ENCODE measurements around the gene KRT75. TPM values are rescaled to one million over a fixed set of nuclear protein-coding genes. Genes with fewer than 3 reads are reported as not detected.

The KRT75 gene
- total RNA-seq, 4 donors from 2014 or later, result not detected

DNA sequence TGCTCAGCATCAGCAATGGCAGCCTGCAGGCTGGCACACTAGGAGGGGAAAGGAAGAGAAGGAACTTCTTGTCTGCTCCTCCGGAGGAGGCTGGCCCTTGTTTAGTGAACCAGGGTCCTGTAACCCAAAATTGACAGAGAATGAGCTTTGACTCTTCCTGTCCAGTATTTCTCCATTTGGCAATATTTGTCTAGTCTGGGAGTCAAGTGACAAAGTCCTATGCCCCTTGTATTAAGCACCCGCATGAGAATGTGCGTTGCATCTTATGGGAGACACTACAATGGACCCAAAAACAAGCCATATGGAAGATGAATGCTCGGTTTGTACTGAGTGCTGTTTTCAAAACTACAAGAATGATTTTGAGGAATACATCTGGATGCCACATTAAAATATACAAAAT is 35.7 kb upstream of the KRT75 start:
- TF ChIP-seq, protein P1, sequence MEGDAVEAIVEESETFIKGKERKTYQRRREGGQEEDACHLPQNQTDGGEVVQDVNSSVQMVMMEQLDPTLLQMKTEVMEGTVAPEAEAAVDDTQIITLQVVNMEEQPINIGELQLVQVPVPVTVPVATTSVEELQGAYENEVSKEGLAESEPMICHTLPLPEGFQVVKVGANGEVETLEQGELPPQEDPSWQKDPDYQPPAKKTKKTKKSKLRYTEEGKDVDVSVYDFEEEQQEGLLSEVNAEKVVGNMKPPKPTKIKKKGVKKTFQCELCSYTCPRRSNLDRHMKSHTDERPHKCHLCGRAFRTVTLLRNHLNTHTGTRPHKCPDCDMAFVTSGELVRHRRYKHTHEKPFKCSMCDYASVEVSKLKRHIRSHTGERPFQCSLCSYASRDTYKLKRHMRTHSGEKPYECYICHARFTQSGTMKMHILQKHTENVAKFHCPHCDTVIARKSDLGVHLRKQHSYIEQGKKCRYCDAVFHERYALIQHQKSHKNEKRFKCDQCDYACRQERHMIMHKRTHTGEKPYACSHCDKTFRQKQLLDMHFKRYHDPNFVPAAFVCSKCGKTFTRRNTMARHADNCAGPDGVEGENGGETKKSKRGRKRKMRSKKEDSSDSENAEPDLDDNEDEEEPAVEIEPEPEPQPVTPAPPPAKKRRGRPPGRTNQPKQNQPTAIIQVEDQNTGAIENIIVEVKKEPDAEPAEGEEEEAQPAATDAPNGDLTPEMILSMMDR (IDR thresholded peaks at IDR 0.05), result no peak
- TF ChIP-seq POLR2A (IDR thresholded peaks at IDR 0.05), result no peak
- Histone ChIP-seq H3K4me1 (no peaks in the 10 kb centered on the region), H3K27ac (no peak overlapping the region), H3K4me3 (no peak overlapping the region), H3K27me3 (no peaks in the 10 kb centered on the region), H3K36me3 (no peaks in the 10 kb centered on the region), H3K9me3 (no peaks in the 10 kb centered on the region)
- no peak for DNase-seq

DNA sequence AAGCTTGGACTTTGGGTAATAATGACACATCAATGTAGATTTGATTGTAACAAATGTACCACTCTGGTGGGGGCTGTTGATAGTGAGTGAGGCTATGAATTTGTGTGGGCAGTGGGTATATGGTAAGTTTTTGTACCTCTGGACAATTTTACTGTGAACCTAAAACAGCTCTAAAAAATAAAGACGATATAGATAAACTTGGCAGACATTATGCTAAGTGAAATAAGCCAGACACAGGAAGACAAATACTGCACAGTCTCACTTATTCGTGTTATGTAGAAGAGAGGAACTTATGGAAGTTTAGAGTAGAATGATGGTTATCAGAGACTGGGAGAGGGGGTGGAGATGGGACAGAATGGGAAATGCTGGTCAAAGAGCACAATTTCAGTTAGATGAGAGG is 30.7 kb upstream of the KRT75 start:
- no peak for TF ChIP-seq POLR2A (IDR thresholded peaks at IDR 0.05)
- Histone ChIP-seq H3K27me3 (no peaks in the 10 kb centered on the region), H3K36me3 (no peaks in the 10 kb centered on the region), H3K4me3 (no peak overlapping the region), H3K9me3 (no peaks in the 10 kb centered on the region), H3K4me1 (no peaks in the 10 kb centered on the region), H3K27ac (no peak overlapping the region)
- no peak for DNase-seq

DNA sequence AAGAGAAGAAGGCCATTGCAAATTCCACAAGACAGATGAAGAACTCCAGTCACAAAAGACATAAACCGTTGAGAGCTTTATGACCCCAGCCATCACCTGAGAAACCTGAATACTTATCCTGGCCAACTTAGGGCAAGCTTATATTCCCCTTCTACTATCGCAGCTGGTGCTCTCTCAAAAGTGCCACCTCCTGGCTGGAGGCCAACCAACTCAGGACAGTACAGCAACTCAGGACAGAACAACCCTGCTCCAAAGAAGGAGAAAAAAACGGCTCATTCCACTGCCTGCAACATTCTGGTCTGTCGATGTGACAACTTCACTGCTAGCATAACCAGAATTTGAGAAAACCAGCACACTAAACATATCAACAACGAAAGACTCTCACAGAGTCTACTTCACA is 27.5 kb upstream of the KRT75 start:
- H3K36me3 ChIP-seq, result no peaks in the 10 kb centered on the region
- H3K4me3 ChIP-seq, result no peak overlapping the region
- TF ChIP-seq, protein P1 (IDR thresholded peaks at IDR 0.05), result no peak
- TF ChIP-seq POLR2A (IDR thresholded peaks at IDR 0.05), result no peak
- H3K9me3 ChIP-seq, result no peaks in the 10 kb centered on the region
- H3K27ac ChIP-seq, result no peak overlapping the region
- no peak for DNase-seq
- H3K27me3 ChIP-seq, result no peaks in the 10 kb centered on the region
- no peaks in the 10 kb centered on the region for H3K4me1 ChIP-seq

DNA sequence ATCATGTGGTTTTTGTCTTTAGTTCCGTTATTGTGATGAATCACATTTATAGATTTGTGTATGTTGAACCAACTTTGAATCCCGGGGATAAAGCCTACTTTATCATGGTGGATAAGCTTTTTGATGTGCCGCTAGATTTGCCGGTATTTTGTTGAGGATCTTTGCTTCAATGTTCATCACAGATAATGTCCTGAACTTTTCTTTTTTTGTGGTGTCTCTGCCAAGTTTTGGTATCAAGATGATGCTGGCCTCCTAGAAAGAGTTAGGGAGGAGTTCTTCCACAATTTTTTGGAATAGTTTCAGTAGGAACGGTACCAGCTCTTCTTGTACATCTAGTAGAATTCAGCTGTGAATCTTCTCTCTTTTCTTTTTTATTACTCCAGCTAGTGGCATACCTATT is 24.7 kb upstream of the KRT75 start:
- Histone ChIP-seq H3K4me1 (no peaks in the 10 kb centered on the region), H3K27ac (no peak overlapping the region), H3K36me3 (no peaks in the 10 kb centered on the region), H3K27me3 (no peaks in the 10 kb centered on the region), H3K4me3 (no peak overlapping the region), H3K9me3 (no peaks in the 10 kb centered on the region)
- DNase-seq, result no peak
- TF ChIP-seq, protein P1 (IDR thresholded peaks at IDR 0.05), result no peak
- no peak for TF ChIP-seq POLR2A (IDR thresholded peaks at IDR 0.05)

DNA sequence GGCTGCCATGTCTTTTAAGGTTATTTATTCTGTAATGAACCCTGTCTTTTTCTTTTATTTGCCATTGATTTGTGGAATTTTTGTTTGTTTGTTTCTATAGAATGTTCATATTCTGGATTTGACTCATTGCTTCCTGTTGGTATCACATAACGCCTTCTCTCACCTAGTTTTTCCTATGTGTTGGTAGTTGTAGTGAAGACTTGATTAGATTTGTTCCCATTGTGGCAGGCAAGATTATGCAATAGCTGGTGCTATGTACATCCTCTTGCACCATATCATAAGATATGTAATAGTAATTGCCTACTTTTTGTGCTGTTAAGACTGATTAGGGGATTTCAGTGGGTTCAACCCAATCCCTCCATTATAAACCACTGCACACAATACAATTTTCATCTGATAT is 21.6 kb upstream of the KRT75 start:
- no peak for TF ChIP-seq POLR2A (IDR thresholded peaks at IDR 0.05)
- TF ChIP-seq, protein P1 (IDR thresholded peaks at IDR 0.05), result no peak
- Histone ChIP-seq H3K9me3 (no peaks in the 10 kb centered on the region), H3K36me3 (no peaks in the 10 kb centered on the region)

DNA sequence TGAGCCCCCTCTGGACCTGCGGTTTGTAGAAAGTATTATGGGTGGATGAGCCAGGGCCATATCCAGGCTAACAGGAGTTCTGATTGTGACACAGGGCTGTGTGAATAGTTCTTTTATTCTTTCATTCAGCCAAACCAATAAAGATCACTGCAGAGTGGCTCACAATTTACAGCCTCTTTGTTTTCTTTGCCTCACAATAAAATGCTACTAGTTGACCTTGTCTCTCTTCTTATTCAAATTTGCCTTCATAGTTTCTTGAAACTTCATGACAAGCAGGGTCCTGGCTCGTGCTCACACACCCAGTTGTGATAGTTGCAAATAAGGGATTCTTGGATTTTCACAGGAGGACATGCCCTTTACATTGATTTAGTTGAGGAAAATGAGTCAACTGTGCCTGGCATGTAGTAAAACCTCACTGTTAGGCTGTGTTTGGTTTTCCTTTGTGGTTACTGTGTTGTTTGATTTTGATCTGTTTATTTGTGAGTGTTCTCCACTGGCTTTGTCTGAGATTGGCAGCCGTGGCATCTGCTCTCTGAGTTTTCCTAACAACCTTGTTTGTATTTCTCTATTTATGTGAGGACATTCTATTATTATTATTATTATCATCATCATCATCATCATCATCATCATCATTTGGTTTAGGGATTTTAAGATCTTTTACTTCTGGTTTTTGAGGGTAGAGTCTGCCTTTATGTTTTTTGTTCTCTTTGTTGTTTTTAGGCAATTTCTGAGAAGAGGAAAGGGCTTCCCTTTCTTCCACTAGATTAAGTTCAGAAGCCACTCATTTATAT is 20.4 kb upstream of the KRT75 start:
- Histone ChIP-seq H3K27ac (no peak overlapping the region), H3K36me3 (no peaks in the 10 kb centered on the region), H3K4me1 (no peaks in the 10 kb centered on the region), H3K9me3 (no peaks in the 10 kb centered on the region), H3K4me3 (no peak overlapping the region), H3K27me3 (no peaks in the 10 kb centered on the region)
- no peak for DNase-seq
- TF ChIP-seq, protein P1 (IDR thresholded peaks at IDR 0.05), result no peak
- TF ChIP-seq POLR2A (IDR thresholded peaks at IDR 0.05), result no peak

More for the DNA sequence above, 21.6 kb upstream of the KRT75 start:
- no peaks in the 10 kb centered on the region for H3K4me1 ChIP-seq
- H3K27me3 ChIP-seq, result no peaks in the 10 kb centered on the region
- no peak for DNase-seq
- no peak overlapping the region for H3K27ac ChIP-seq
- no peak overlapping the region for H3K4me3 ChIP-seq
